M059J (cell line): ENCODE data around the gene ZNF354C. TPM values are rescaled to one million over a fixed set of nuclear protein-coding genes. Genes with fewer than 3 reads are reported as not detected.

Experiments used
- DNase-seq: peaks from one replicate; pipeline ENCODE4 v3.0.0-alpha.2; 2012; ENCODE audit warnings: low read depth
- total RNA-seq: library from RNA; depleted of rRNA; stranded (reverse); fragments of >200 nt; shearing (Covaris generic); gene quantifications from 2 replicates; pipeline ENCODE4 v1.2.3, GENCODE V29; 2014; rRNA removed

The ZNF354C gene
- total RNA-seq, 1 experiment from 2014 or later = 0.84 TPM

- DNase-seq = no peak
Measured at GRCh38 chr5:179127136-179128040, 67.2 kb downstream of the ZNF354C start.

GRCh38 chr5:179128041-179128365 is 67.8 kb downstream of the ZNF354C start:
- DNase-seq = no peak

GRCh38 chr5:179128976-179129375 is 68.8 kb downstream of the ZNF354C start:
- no peak for DNase-seq

- no peak for DNase-seq
Measured at GRCh38 chr5:179129607-179130071, 69.5 kb downstream of the ZNF354C start.

GRCh38 chr5:179130101-179130681 is 70.0 kb downstream of the ZNF354C start:
- DNase-seq = no peak

GRCh38 chr5:179131321-179131835 is 71.2 kb downstream of the ZNF354C start:
- DNase-seq = no peak

- no peak for DNase-seq
Measured at GRCh38 chr5:179131886-179132585, 71.9 kb downstream of the ZNF354C start.

GRCh38 chr5:179132586-179133355 is 72.6 kb downstream of the ZNF354C start:
- DNase-seq = no peak

Other genes with a start within 250 kb of the ZNF354C start
- gene ZNF354B, start 200.4 kb upstream of the ZNF354C start, total RNA-seq = 3.0 and 3.2 TPM in 2 replicates
- not detected in 2 replicates for gene ZFP2, start 164.5 kb upstream of the ZNF354C start, total RNA-seq
- gene ZNF454, start 119.2 kb upstream of the ZNF354C start, total RNA-seq = 0.05 and 0.54 TPM in 2 replicates
- not detected in 2 replicates for gene GRM6, start 65.1 kb upstream of the ZNF354C start, total RNA-seq
- gene ZNF879, start 36.6 kb upstream of the ZNF354C start, total RNA-seq = 0.07 and 0.47 TPM in 2 replicates